GM12878 (cell line): ENCODE measurements around the gene ZKSCAN1.

ENCODE experiments used
- EZH2 ChIP-seq: IDR thresholded peaks from 2 replicates; pipeline ENCODE4 v1.6.1; 2012; ENCODE audit warnings: low read depth, mild to moderate bottlenecking, control low read depth, inconsistent platforms, low read length, borderline replicate concordance; ENCODE audit not compliant: control insufficient read depth
- POLR2AphosphoS5 ChIP-seq: IDR thresholded peaks from 2 replicates; pipeline ENCODE4 v1.6.1; 2011; ENCODE audit warnings: mild to moderate bottlenecking, low read length, inconsistent platforms
- RAD21 ChIP-seq: IDR thresholded peaks from 2 replicates; pipeline ENCODE4 v1.6.1; 2011; ENCODE audit warnings: mild to moderate bottlenecking, low read depth, low read length, moderate library complexity; ENCODE audit not compliant: insufficient read depth
- TBL1XR1 ChIP-seq: IDR thresholded peaks from 2 replicates; pipeline ENCODE4 v1.6.1; 2012; ENCODE audit warnings: low read depth, low read length, improper control_type of control experiment

GRCh38 chr7:100034871-100035510 is 19.6 kb downstream of the ZKSCAN1 start:
- no peak for TF ChIP-seq RAD21
- no peak for TF ChIP-seq POLR2AphosphoS5
- TF ChIP-seq EZH2 = no peak
- no peak for TF ChIP-seq TBL1XR1
